ENCODE data around the gene BORCS5. TPM values are rescaled to one million over a fixed set of nuclear protein-coding genes. Genes with fewer than 3 reads are reported as not detected.
A peak's percentile ranks its signal among the peaks of the same experiment; 100 is the strongest.

The BORCS5 gene
- total RNA-seq, 4 donors from 2014 or later, result 0.51 to 87.1 (median 17.9) TPM

- Histone ChIP-seq H3K27me3 (no peaks in the 10 kb centered on the region), H3K9me3 (no peaks in the 10 kb centered on the region), H3K36me3 (no peaks in the 10 kb centered on the region), H3K4me3 (no peak overlapping the region), H3K27ac (peak overlapping the region; percentile 7 to 56), H3K4me1 (peaks cover 0 to 6% of the 10 kb centered on the region in 2 donors)
- TF ChIP-seq POLR2A (IDR thresholded peaks at IDR 0.05) (no peak), CTCF (IDR thresholded peaks at IDR 0.05) (no peak)
- DNase-seq, result peak; percentile 28 to 63
- intact Hi-C loops (cut with DNase I; ENCODE audit: low total_unique reads), result no loop called here
Measured at GRCh38 chr12:12353807-12354206, 3.1 kb upstream of the BORCS5 start.

GRCh38 chr12:12356467-12356895 lies 397 bp upstream of the BORCS5 start:
- H3K27me3 ChIP-seq, result no peaks in the 10 kb centered on the region
- no peaks in the 10 kb centered on the region for H3K36me3 ChIP-seq
- H3K9me3 ChIP-seq, result no peaks in the 10 kb centered on the region
- peak overlapping the region; percentile 97 to 98 for H3K27ac ChIP-seq
- no peak for DNase-seq
- intact Hi-C loops (cut with DNase I; ENCODE audit: low total_unique reads), result no loop called here
- peak overlapping the region; percentile 93 to 94 for H3K4me3 ChIP-seq
- TF ChIP-seq CTCF (IDR thresholded peaks at IDR 0.05) (no peak), POLR2A (IDR thresholded peaks at IDR 0.05) (no peak)
- H3K4me1 ChIP-seq, result peaks cover 0 to 7% of the 10 kb centered on the region in 2 donors

GRCh38 chr12:12357719-12358461 lies 1.0 kb downstream of the BORCS5 start:
- peaks cover 0 to 7% of the 10 kb centered on the region in 2 donors for H3K4me1 ChIP-seq
- H3K4me3 ChIP-seq, result peak overlapping the region; percentile 93 to 94
- H3K36me3 ChIP-seq, result no peaks in the 10 kb centered on the region
- H3K27ac ChIP-seq, result peak overlapping the region; percentile 97 to 98
- DNase-seq, result no peak
- TF ChIP-seq CTCF (IDR thresholded peaks at IDR 0.05) (no peak), POLR2A (IDR thresholded peaks at IDR 0.05) (no peak)
- no peaks in the 10 kb centered on the region for H3K9me3 ChIP-seq
- H3K27me3 ChIP-seq, result no peaks in the 10 kb centered on the region
- intact Hi-C loops (cut with DNase I; ENCODE audit: low total_unique reads), result no loop called here

GRCh38 chr12:12358528-12358927 lies 1.6 kb downstream of the BORCS5 start:
- H3K4me1 ChIP-seq, result peaks cover 0 to 7% of the 10 kb centered on the region in 2 donors
- TF ChIP-seq CTCF (IDR thresholded peaks at IDR 0.05), result no peak
- no peak for TF ChIP-seq POLR2A (IDR thresholded peaks at IDR 0.05)
- no peaks in the 10 kb centered on the region for H3K27me3 ChIP-seq
- no peak for DNase-seq
- H3K9me3 ChIP-seq, result no peaks in the 10 kb centered on the region
- peak overlapping the region; percentile 97 to 98 for H3K27ac ChIP-seq
- H3K4me3 ChIP-seq, result no peak overlapping the region
- intact Hi-C loops (cut with DNase I; ENCODE audit: low total_unique reads), result no loop called here
- no peaks in the 10 kb centered on the region for H3K36me3 ChIP-seq

- Histone ChIP-seq H3K4me3 (no peak overlapping the region), H3K27me3 (no peaks in the 10 kb centered on the region), H3K4me1 (no peaks in the 10 kb centered on the region), H3K36me3 (no peaks in the 10 kb centered on the region), H3K9me3 (no peaks in the 10 kb centered on the region), H3K27ac (no peak overlapping the region)
- no peak for DNase-seq
- intact Hi-C loops (cut with DNase I; ENCODE audit: low total_unique reads), result no loop called here
- TF ChIP-seq POLR2A (IDR thresholded peaks at IDR 0.05) (no peak), CTCF (IDR thresholded peaks at IDR 0.05) (no peak)
Measured at GRCh38 chr12:12364787-12365445, 8.0 kb downstream of the BORCS5 start.

All from uterus (tissue), 4 donors.